CD4-positive, alpha-beta memory T cell (primary cell): ENCODE measurements around the gene ANXA3. TPM values are rescaled to one million over a fixed set of nuclear protein-coding genes. Genes with fewer than 3 reads are reported as not detected.

Experiments
- CTCF ChIA-PET: fragments of 350-600 bp; sonication (Branson Sonifier 250); formaldehyde crosslinking; loops from one replicate; lab custom pipeline; 2021; ENCODE audit warnings: inconsistent platforms; ENCODE audit not compliant: partially characterized antibody; lab: Charles Lee
- POLR2A ChIA-PET: fragments of 350-600 bp; sonication (Branson Sonifier 250); formaldehyde crosslinking; loops from one replicate; lab custom pipeline; 2021; ENCODE audit not compliant: partially characterized antibody; lab: Charles Lee
- DNase-seq, 5 donors: peaks; one replicate each; pipeline versions ENCODE4 v3.0.0 to v3.0.0-alpha.2; 2020 to 2022; ENCODE audit warnings: mixed read lengths in 1 of 5
- H3K27ac ChIP-seq: one replicate; pipeline ENCODE4 v1.7.0; 2013; ENCODE audit warnings: low read depth, low read length
- H3K27me3 ChIP-seq: 2 replicates; pipeline ENCODE4 v1.7.0; 2013; ENCODE audit warnings: mild to moderate bottlenecking, low read length, moderate library complexity; ENCODE audit not compliant: insufficient read depth
- H3K36me3 ChIP-seq: 2 replicates; pipeline ENCODE4 v1.7.0; 2013; ENCODE audit warnings: mild to moderate bottlenecking, low read length, moderate library complexity; ENCODE audit not compliant: insufficient read depth
- H3K4me1 ChIP-seq: 2 replicates; pipeline ENCODE4 v1.7.0; 2013; ENCODE audit warnings: mild to moderate bottlenecking, low read length, moderate library complexity; ENCODE audit not compliant: insufficient read depth
- H3K4me3 ChIP-seq, 2 donors: one replicate each; pipeline ENCODE4 v1.7.0; 2013; ENCODE audit warnings: low read length in 2 of 2, mild to moderate bottlenecking in 1 of 2
- H3K9me3 ChIP-seq, 2 donors: one replicate each; pipeline ENCODE4 v1.7.0; 2013; ENCODE audit warnings: low read length in 2 of 2, control low read depth in 1 of 2; ENCODE audit not compliant: control insufficient read depth in 1 of 2
- H3K27ac Mint-ChIP-seq, 7 donors: one replicate each; pipeline ENCODE4 v1.8.0; 2020 to 2021; ENCODE audit warnings: mixed read lengths in 7 of 7, mild to moderate bottlenecking in 6 of 7, inconsistent platforms in 3 of 7, moderate library complexity in 3 of 7
- H3K27me3 Mint-ChIP-seq, 2 donors: one replicate each; pipeline ENCODE4 v1.8.0; 2020 to 2021; ENCODE audit warnings: mixed read lengths in 2 of 2
- H3K36me3 Mint-ChIP-seq, 2 donors: one replicate each; pipeline ENCODE4 v1.8.0; 2020 to 2021; ENCODE audit warnings: mixed read lengths in 2 of 2, inconsistent platforms in 1 of 2, mild to moderate bottlenecking in 1 of 2
- H3K4me1 Mint-ChIP-seq, 4 donors: one replicate each; pipeline ENCODE4 v1.8.0; 2020 to 2021; ENCODE audit warnings: mixed read lengths in 4 of 4, mild to moderate bottlenecking in 1 of 4
- H3K4me3 Mint-ChIP-seq, 8 donors: one replicate each; pipeline ENCODE4 v1.8.0; 2020 to 2021; ENCODE audit warnings: mixed read lengths in 8 of 8, mild to moderate bottlenecking in 7 of 8, moderate library complexity in 6 of 8, inconsistent platforms in 3 of 8
- H3K9me3 Mint-ChIP-seq, 8 donors: one replicate each; pipeline ENCODE4 v1.8.0; 2020 to 2021; ENCODE audit warnings: mixed read lengths in 8 of 8, mild to moderate bottlenecking in 5 of 8, inconsistent platforms in 3 of 8, moderate library complexity in 1 of 8
- intact Hi-C: fragments of 100-400 bp; cut with micrococcal nuclease; formaldehyde crosslinking; loops from one replicate; pipeline ENCODE4 v1.15.1; 2023
- polyA plus RNA-seq, 2 donors: library from polyadenylated mRNA; unstranded; fragments of 300-500 nt; fragmentation: Illumina TruSeq; gene quantifications; one replicate each; pipeline ENCODE4 v1.2.3, GENCODE V29; 2021
- total RNA-seq, 2 experiments: library from RNA; stranded (reverse); gene quantifications; one replicate each; pipeline ENCODE4 v1.2.3, GENCODE V29; 2021

The ANXA3 gene
- total and polyA plus RNA-seq, 4 experiments from 2014 or later: not detected

- Histone ChIP-seq H3K9me3 (no peaks in the 10 kb centered on the region), H3K27ac (no peak overlapping the region), H3K36me3 (no peaks in the 10 kb centered on the region), H3K4me3 (no peak overlapping the region), H3K27me3 (no peaks in the 10 kb centered on the region), H3K4me1 (no peaks in the 10 kb centered on the region)
- Mint-ChIP-seq H3K27ac (no peak overlapping the region), H3K27me3 (no peaks in the 10 kb centered on the region), H3K9me3 (no peaks in the 10 kb centered on the region), H3K36me3 (no peaks in the 10 kb centered on the region), H3K4me1 (peaks cover 0 to 5% (median 2%) of the 10 kb centered on the region in 4 donors), H3K4me3 (no peak overlapping the region)
- POLR2A ChIA-PET: no interaction called here
- CTCF ChIA-PET: interaction anchor here (0.6 to 1.9 kb wide), 14 partner anchors 9 to 219 kb away, joined by 3 to 11 read pairs (median 4); no protein-coding TSS in a partner anchor
- peak in 4 of 5 donors; percentile 24 to 45 (median 31) for DNase-seq
- intact Hi-C loops: loop anchor here (1.0 kb wide), 1 partner anchor 219 kb away; no protein-coding TSS in a partner anchor
Measured at GRCh38 chr4:78644744-78645330, 93.3 kb downstream of the ANXA3 start.

- DNase-seq: no peak
- no peaks in the 10 kb centered on the region for H3K27me3 Mint-ChIP-seq
- H3K4me3 Mint-ChIP-seq: no peak overlapping the region
- peaks cover 0 to 5% (median 2%) of the 10 kb centered on the region in 4 donors for H3K4me1 Mint-ChIP-seq
- Histone ChIP-seq H3K36me3 (no peaks in the 10 kb centered on the region), H3K27me3 (no peaks in the 10 kb centered on the region), H3K4me1 (no peaks in the 10 kb centered on the region), H3K9me3 (no peaks in the 10 kb centered on the region), H3K4me3 (no peak overlapping the region), H3K27ac (no peak overlapping the region)
- intact Hi-C loops: no loop called here
- ChIA-PET CTCF (interaction anchor here (0.5 to 1.6 kb wide), 8 partner anchors 9 to 218 kb away, joined by 3 to 11 read pairs (median 3); no protein-coding TSS in a partner anchor), POLR2A (no interaction called here)
- H3K36me3 Mint-ChIP-seq: no peaks in the 10 kb centered on the region
- H3K27ac Mint-ChIP-seq: no peak overlapping the region
- H3K9me3 Mint-ChIP-seq: no peaks in the 10 kb centered on the region
Measured at GRCh38 chr4:78645853-78646757, 94.5 kb downstream of the ANXA3 start.

- intact Hi-C loops: no loop called here
Measured at GRCh38 chr4:78647272-78647671, 95.7 kb downstream of the ANXA3 start.

GRCh38 chr4:78648640-78649363 is 97.2 kb downstream of the ANXA3 start:
- no peaks in the 10 kb centered on the region for H3K36me3 ChIP-seq
- H3K4me1 ChIP-seq: no peaks in the 10 kb centered on the region
- Mint-ChIP-seq H3K9me3 (no peaks in the 10 kb centered on the region), H3K27me3 (no peaks in the 10 kb centered on the region), H3K4me1 (peaks cover 0 to 5% (median 2%) of the 10 kb centered on the region in 4 donors), H3K36me3 (no peaks in the 10 kb centered on the region), H3K27ac (peak overlapping the region in 1 of 7 donors; percentile 53), H3K4me3 (no peak overlapping the region)
- no peak overlapping the region for H3K27ac ChIP-seq
- intact Hi-C loops: no loop called here
- ChIA-PET POLR2A (no interaction called here), CTCF (interaction anchor here (2.0 kb wide), 1 partner anchor 9 kb away, joined by 7 read pairs; no protein-coding TSS in a partner anchor)
- H3K9me3 ChIP-seq: no peaks in the 10 kb centered on the region
- H3K4me3 ChIP-seq: no peak overlapping the region
- no peak for DNase-seq
- no peaks in the 10 kb centered on the region for H3K27me3 ChIP-seq

More at GRCh38 chr4:78647272-78647671, 95.7 kb downstream of the ANXA3 start:
- Mint-ChIP-seq H3K4me3 (no peak overlapping the region), H3K4me1 (peaks cover 0 to 5% (median 2%) of the 10 kb centered on the region in 4 donors), H3K27ac (no peak overlapping the region), H3K9me3 (no peaks in the 10 kb centered on the region), H3K27me3 (no peaks in the 10 kb centered on the region), H3K36me3 (no peaks in the 10 kb centered on the region)
- H3K36me3 ChIP-seq: no peaks in the 10 kb centered on the region
- no peak for DNase-seq
- ChIA-PET CTCF (interaction anchor here (0.5 to 2.0 kb wide), 7 partner anchors 9 to 217 kb away, joined by 3 to 7 read pairs (median 3); no protein-coding TSS in a partner anchor), POLR2A (no interaction called here)
- no peaks in the 10 kb centered on the region for H3K9me3 ChIP-seq
- H3K27me3 ChIP-seq: no peaks in the 10 kb centered on the region
- no peak overlapping the region for H3K27ac ChIP-seq
- no peaks in the 10 kb centered on the region for H3K4me1 ChIP-seq
- H3K4me3 ChIP-seq: no peak overlapping the region

GRCh38 chr4:78650106-78651024 is 98.8 kb downstream of the ANXA3 start:
- H3K27me3 Mint-ChIP-seq: no peaks in the 10 kb centered on the region
- ChIA-PET POLR2A (no interaction called here), CTCF (no interaction called here)
- H3K4me3 Mint-ChIP-seq: peak overlapping the region in 1 of 8 donors; percentile 2
- intact Hi-C loops: no loop called here
- H3K36me3 Mint-ChIP-seq: no peaks in the 10 kb centered on the region
- Histone ChIP-seq H3K27ac (no peak overlapping the region), H3K4me3 (no peak overlapping the region), H3K9me3 (no peaks in the 10 kb centered on the region), H3K27me3 (no peaks in the 10 kb centered on the region), H3K4me1 (no peaks in the 10 kb centered on the region), H3K36me3 (no peaks in the 10 kb centered on the region)
- DNase-seq: no peak
- H3K9me3 Mint-ChIP-seq: no peaks in the 10 kb centered on the region
- H3K4me1 Mint-ChIP-seq: peaks cover 0 to 2% (median 1%) of the 10 kb centered on the region in 4 donors
- no peak overlapping the region for H3K27ac Mint-ChIP-seq

- Mint-ChIP-seq H3K36me3 (no peaks in the 10 kb centered on the region), H3K27me3 (no peaks in the 10 kb centered on the region), H3K4me3 (no peak overlapping the region), H3K4me1 (peaks cover 0 to 4% (median 2%) of the 10 kb centered on the region in 4 donors), H3K9me3 (no peaks in the 10 kb centered on the region), H3K27ac (no peak overlapping the region)
- no peak overlapping the region for H3K4me3 ChIP-seq
- ChIA-PET CTCF (interaction anchor here (0.6 to 1.0 kb wide), 2 partner anchors 10 to 38 kb away, joined by 3 to 4 read pairs; no protein-coding TSS in a partner anchor), POLR2A (interaction anchor here (0.9 kb wide), 1 partner anchor 23 kb away, joined by 4 read pairs; no protein-coding TSS in a partner anchor)
- no peak for DNase-seq
- H3K27ac ChIP-seq: no peak overlapping the region
- H3K9me3 ChIP-seq: no peaks in the 10 kb centered on the region
- H3K36me3 ChIP-seq: no peaks in the 10 kb centered on the region
- no peaks in the 10 kb centered on the region for H3K4me1 ChIP-seq
- intact Hi-C loops: no loop called here
- no peaks in the 10 kb centered on the region for H3K27me3 ChIP-seq
Measured at GRCh38 chr4:78651250-78651860, 99.8 kb downstream of the ANXA3 start.
